T-helper 2 cell (primary cell): Measurements from ENCODE around the gene PPP1R11.

Experiments
- DNase-seq, 5 experiments: peaks; one replicate each; pipeline versions ENCODE4 v3.0.0 to v3.0.0-alpha.2; 2012 to 2022

The PPP1R11 gene

GRCh38 chr6:30062471-30063178 lies 4.4 kb upstream of the PPP1R11 start:
- peak in 1 of 5 experiments; percentile 66 for DNase-seq

GRCh38 chr6:30063315-30063714 lies 3.7 kb upstream of the PPP1R11 start:
- no peak for DNase-seq

- peak in 1 of 5 experiments; percentile 41 for DNase-seq
These were observed 916 bp upstream of the PPP1R11 start for GRCh38 chr6:30066082-30066481.

GRCh38 chr6:30067460-30068139 lies 602 bp downstream of the PPP1R11 start:
- no peak for DNase-seq

- no peak for DNase-seq
These were observed 4.3 kb downstream of the PPP1R11 start for GRCh38 chr6:30071081-30071818.

GRCh38 chr6:30071858-30072257 lies 4.9 kb downstream of the PPP1R11 start:
- no peak for DNase-seq

GRCh38 chr6:30073489-30074235 lies 6.7 kb downstream of the PPP1R11 start:
- DNase-seq = no peak

GRCh38 chr6:30074331-30075093 lies 7.5 kb downstream of the PPP1R11 start:
- DNase-seq = no peak

- DNase-seq = peak in 1 of 5 experiments; percentile 31
These were observed 8.2 kb downstream of the PPP1R11 start, which contains the start of gene RNF39 for GRCh38 chr6:30075094-30075789. Gene RNF39, minus strand, starts transcription at chr6:30075769. Its CDS starts 184 bp downstream, at chr6:30075585.

- DNase-seq = no peak
These were observed 9.1 kb downstream of the PPP1R11 start for GRCh38 chr6:30075790-30076732.

GRCh38 chr6:30077218-30077617 lies 10.2 kb downstream of the PPP1R11 start:
- peak in 1 of 5 experiments; percentile 69 for DNase-seq

GRCh38 chr6:30087876-30088275 lies 20.9 kb downstream of the PPP1R11 start:
- no peak for DNase-seq

GRCh38 chr6:30091577-30092381 lies 24.8 kb downstream of the PPP1R11 start:
- DNase-seq = no peak

GRCh38 chr6:30092852-30093543 lies 26.0 kb downstream of the PPP1R11 start:
- no peak for DNase-seq

GRCh38 chr6:30093951-30094661 lies 27.1 kb downstream of the PPP1R11 start:
- no peak for DNase-seq

GRCh38 chr6:30096829-30097228 lies 29.8 kb downstream of the PPP1R11 start:
- DNase-seq = no peak

GRCh38 chr6:30097902-30098768 lies 31.1 kb downstream of the PPP1R11 start:
- no peak for DNase-seq
